Pancreas (tissue), 10 donors: ENCODE results near the gene CACNA2D3. TPM values are rescaled to one million over a fixed set of nuclear protein-coding genes. Genes with fewer than 3 reads are reported as not detected.

ENCODE experiments used
- ATAC-seq, 4 donors: fragments of 200-7000 bp; cut with Tn5 transposase; one replicate each; pipeline versions ENCODE4 v1.8.0 to v1.9.1; 2020; ENCODE audit warnings: mild to moderate bottlenecking in 4 of 4, moderate library complexity in 4 of 4
- DNase-seq, 6 donors: peaks; one replicate each; pipeline ENCODE4 v3.0.0-alpha.2; 2020
- FAIRE-seq: peaks from 2 replicates; lab custom pipeline; 2012; peaks lifted over from hg19 to GRCh38; lab: Jason Lieb, UNC
- H3K27ac ChIP-seq, 4 donors: fragments of 200-600 bp; sonication (generic); 1 replicate in 3 of 4; 2 replicates in 1 of 4; pipeline versions ENCODE4 v1.5.0 to v1.8.0; 2020
- H3K27me3 ChIP-seq, 4 donors: fragments of 200-600 bp; one replicate each; pipeline ENCODE4 v1.8.0; 2021
- H3K36me3 ChIP-seq, 3 donors: fragments of 200-600 bp; sonication (generic) in 1 of 3; one replicate each; pipeline versions ENCODE4 v1.5.0 to v1.8.0; 2020 to 2021
- H3K4me1 ChIP-seq, 3 donors: fragments of 200-600 bp; one replicate each; pipeline ENCODE4 v1.8.0; 2021
- H3K4me3 ChIP-seq, 4 donors: fragments of 200-600 bp; sonication (generic) in 2 of 4; one replicate each; pipeline versions ENCODE4 v1.5.0 to v1.8.0; 2020 to 2021
- H3K9me3 ChIP-seq, 4 donors: fragments of 200-600 bp; one replicate each; pipeline ENCODE4 v1.8.0; 2021
- CTCF ChIP-seq, 4 donors: fragments of 200-600 bp; sonication (generic) in 3 of 4; IDR thresholded peaks; one replicate each; pipeline versions ENCODE4 v1.5.0 to v1.8.0; 2021; ENCODE audit warnings: antibody characterized with exemption in 4 of 4
- WGBS, 2 donors: extraction: QIAGEN DNeasy Blood & Tissue Kit; methylation state at CpG; one replicate each; pipeline ENCODE4 v1.1.7; 2013; 5-methylcytosine and 5-hydroxymethylcytosine counted together
- intact Hi-C, 3 donors: fragments of 100-400 bp; cut with DNase I; formaldehyde crosslinking; loops; one replicate each; pipeline versions ENCODE4 v1.11.1 to v1.14.2; 2022
- polyA plus RNA-seq, 2 donors: library from polyadenylated mRNA; stranded (reverse); fragments of 200-250 nt; gene quantifications; one replicate each; pipeline ENCODE4 v1.2.3, GENCODE V29; 2013
- total RNA-seq, 6 donors: library from RNA; stranded (reverse); fragmentation: NEBNext Ultra II Directional in 4 of 6; extraction: Animal tissue kit (Norgen Biotek cat#: 25700) in 4 of 6; gene quantifications; one replicate each; pipeline versions ENCODE4 v1.2.1 to v1.2.4, GENCODE V29; 2021 to 2023
- donor health status: healthy with polysubstance abuse.
- donor health status: DM: no; HTN: no; CAD: no; lungs with moderate emphysema.
- donor health status: DM: no; HTN: no; CAD: no.
- donor health status: control.
- donor health status: control.
- donor health status: Bipolar disorder and iron deficiency.
- donor health status: DM: yes; HTN: yes; CAD: no.
- donor health status: DM: no; HTN: no; CAD: no.
- donor health status: DM: no; HTN: no; CAD: no.
- donor health status: DM: yes; HTN: yes; CAD: no.

Gene CACNA2D3
- total and polyA plus RNA-seq, 8 donors, result 0.19 to 0.75 (median 0.37) TPM; not detected in 2

- intact Hi-C loops, result no loop called here
- no peak overlapping the region for H3K4me3 ChIP-seq
- no peaks in the 10 kb centered on the region for H3K4me1 ChIP-seq
- DNase-seq (peak in 2 of 6 donors; percentile 19 to 58), FAIRE-seq (no peak), ATAC-seq (peak in 3 of 4 donors; percentile 47 to 59 (median 53))
- H3K27me3 ChIP-seq, result no peaks in the 10 kb centered on the region
- 19 to 24% methylated on average over 9 of the region's 9 CpGs for WGBS, 2 donors
- no peak for TF ChIP-seq CTCF (IDR thresholded peaks at IDR 0.05)
- H3K27ac ChIP-seq, result no peak overlapping the region
- H3K36me3 ChIP-seq, result no peaks in the 10 kb centered on the region
- no peaks in the 10 kb centered on the region for H3K9me3 ChIP-seq
Measured at GRCh38 chr3:54342676-54343075, 220.3 kb downstream of the CACNA2D3 start.

GRCh38 chr3:54343495-54343894, 221.1 kb downstream of the CACNA2D3 start:
- FAIRE-seq, result no peak

GRCh38 chr3:54344601-54345231, 222.4 kb downstream of the CACNA2D3 start:
- 73 to 79% methylated on average over 8 of the region's 8 CpGs for WGBS, 2 donors
- no peaks in the 10 kb centered on the region for H3K27me3 ChIP-seq
- no peak for FAIRE-seq
- no peak overlapping the region for H3K4me3 ChIP-seq
- no peak for DNase-seq
- no peaks in the 10 kb centered on the region for H3K4me1 ChIP-seq
- no peaks in the 10 kb centered on the region for H3K9me3 ChIP-seq
- no peaks in the 10 kb centered on the region for H3K36me3 ChIP-seq
- no peak for TF ChIP-seq CTCF (IDR thresholded peaks at IDR 0.05)
- ATAC-seq, result no peak
- intact Hi-C loops, result no loop called here
- H3K27ac ChIP-seq, result no peak overlapping the region

More at GRCh38 chr3:54343495-54343894, 221.1 kb downstream of the CACNA2D3 start:
- no peak overlapping the region for H3K27ac ChIP-seq
- TF ChIP-seq CTCF (IDR thresholded peaks at IDR 0.05), result no peak
- ATAC-seq (no peak), DNase-seq (no peak)
- H3K27me3 ChIP-seq, result no peaks in the 10 kb centered on the region
- H3K4me3 ChIP-seq, result no peak overlapping the region
- H3K36me3 ChIP-seq, result no peaks in the 10 kb centered on the region
- intact Hi-C loops, result no loop called here
- H3K9me3 ChIP-seq, result no peaks in the 10 kb centered on the region
- WGBS, 2 donors, result 83 to 88% methylated on average over 1 of the region's 1 CpG
- no peaks in the 10 kb centered on the region for H3K4me1 ChIP-seq

- intact Hi-C loops, result no loop called here
- no peak for FAIRE-seq
Measured at GRCh38 chr3:54345847-54346375, 223.6 kb downstream of the CACNA2D3 start.

More at GRCh38 chr3:54345847-54346375, 223.6 kb downstream of the CACNA2D3 start:
- no peak for TF ChIP-seq CTCF (IDR thresholded peaks at IDR 0.05)
- no peak overlapping the region for H3K4me3 ChIP-seq
- no peaks in the 10 kb centered on the region for H3K27me3 ChIP-seq
- H3K36me3 ChIP-seq, result no peaks in the 10 kb centered on the region
- no peaks in the 10 kb centered on the region for H3K4me1 ChIP-seq
- WGBS, 2 donors, result 80 to 84% methylated on average over 5 of the region's 5 CpGs
- ATAC-seq (no peak), DNase-seq (no peak)
- H3K9me3 ChIP-seq, result no peaks in the 10 kb centered on the region
- H3K27ac ChIP-seq, result no peak overlapping the region
